Measurements from ENCODE around the gene SERTAD2.

The SERTAD2 gene

DNA sequence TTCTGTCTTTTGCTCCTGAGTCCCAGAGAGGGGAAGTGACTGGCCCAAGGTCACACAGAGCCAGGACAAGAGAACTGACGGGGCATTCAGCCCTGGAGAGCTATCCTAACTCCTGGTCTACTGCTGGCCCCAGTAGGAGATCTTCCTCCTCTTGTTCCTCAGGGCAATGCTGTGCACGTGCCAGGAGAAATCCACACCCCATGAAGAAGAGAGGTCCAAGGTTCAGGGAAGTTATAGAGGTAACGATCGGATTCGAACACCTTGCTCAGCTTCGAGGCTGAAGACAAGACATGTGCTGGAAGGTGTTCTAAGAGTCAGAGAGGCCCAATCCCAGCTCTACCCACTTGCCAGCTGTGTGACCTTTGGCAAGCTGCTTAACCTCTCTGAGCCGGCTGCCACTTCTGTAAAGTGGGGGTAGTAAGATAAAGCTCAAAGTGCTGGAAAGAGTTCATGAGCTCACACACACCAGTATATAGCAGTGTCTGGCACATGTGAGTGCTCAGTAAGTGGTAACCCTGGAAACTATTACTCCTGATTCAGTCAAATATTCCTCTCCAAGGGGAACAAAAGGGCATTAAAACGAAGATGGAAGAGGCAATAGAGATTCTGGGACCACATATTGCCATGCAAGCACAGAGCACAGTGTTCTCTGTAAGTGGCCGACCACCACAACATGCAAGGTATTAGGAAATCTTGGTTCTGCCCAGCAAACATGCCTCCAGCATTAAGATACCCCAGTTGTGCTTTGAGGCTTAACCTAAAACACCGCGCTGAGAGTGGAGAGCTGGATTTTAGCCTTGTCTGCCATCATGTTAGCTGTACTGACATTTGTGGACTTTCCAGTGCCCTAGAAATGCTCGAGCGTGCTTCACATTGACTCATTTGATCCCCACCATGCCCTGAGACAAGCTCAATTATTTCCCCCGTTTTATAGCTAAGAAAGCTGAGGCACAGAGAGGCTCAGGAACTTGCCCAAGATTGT is 25.6 kb downstream of the SERTAD2 start:
- no peak for DNase-seq (ENCODE audit: low spot score)

DNA sequence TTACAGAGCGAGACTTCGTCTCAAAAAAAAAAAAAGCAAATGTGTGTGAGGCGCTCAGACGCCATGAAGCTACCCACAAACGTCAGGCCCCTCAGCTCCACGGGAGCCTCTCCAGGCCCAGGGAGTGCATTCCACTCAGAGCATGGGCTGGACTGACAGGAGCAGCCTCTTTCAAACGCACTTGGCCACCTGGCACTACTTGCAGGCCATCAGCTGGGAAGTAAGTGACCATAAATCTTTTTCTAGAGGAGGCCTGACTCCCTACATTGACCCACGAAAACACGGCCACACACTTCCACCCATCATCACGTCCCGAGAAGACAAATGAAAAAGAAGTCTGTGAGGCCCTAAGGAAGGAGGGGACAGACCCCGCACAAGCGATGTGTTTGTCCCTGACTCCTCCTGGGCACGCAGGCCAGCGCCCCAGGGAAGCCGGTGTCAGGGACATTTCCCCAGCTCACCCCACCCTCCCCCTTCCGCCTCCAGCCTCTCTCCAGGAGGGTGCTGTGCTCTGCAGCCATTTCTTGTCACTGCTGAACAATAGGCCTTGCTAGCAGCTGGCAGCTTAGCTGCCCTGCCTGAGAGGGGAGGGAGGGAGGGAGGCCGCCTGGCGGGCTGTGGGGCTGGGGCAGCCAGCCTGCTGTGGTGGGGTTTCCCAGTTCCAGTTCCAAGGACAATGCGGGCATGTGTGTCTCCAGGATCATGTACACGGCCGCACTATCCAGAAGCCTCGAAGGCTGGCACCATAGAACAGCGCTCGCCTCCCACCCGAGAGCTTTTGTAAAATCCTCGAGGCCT is 26.6 kb downstream of the SERTAD2 start:
- no peak for DNase-seq (ENCODE audit: low spot score)

DNA sequence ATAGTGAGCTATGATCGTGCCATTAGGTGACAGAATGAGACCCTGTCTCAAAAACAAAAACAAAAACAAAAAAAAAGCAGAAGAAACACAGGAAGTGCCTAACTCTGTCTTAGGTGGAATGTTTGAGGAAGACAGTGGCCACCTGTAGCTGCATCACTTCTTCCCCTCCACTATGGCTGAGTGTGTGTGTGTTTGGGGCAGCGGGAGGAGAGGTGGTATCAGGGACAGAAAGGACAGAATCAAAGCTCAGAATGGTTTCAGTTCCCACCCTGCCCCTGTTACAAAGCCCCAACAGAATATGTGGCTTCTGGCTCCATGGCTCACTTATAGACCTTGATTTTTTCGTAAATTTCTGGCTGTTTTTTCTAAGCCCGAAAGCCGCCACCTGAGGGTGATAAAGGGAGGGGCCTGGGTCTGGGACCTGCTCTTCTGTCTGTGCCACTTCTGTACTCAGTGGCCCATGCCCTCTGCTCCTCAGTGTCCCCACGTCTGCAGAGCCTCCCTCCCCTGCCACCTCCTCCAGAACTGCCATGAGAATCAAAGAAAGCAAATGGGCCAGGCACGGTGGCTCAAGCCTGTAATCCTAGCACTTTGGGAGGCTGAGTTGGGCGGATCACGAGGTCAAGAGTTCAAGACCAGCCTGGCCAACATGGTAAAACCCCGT is 27.4 kb downstream of the SERTAD2 start:
- no peak for DNase-seq (ENCODE audit: low spot score)

DNA sequence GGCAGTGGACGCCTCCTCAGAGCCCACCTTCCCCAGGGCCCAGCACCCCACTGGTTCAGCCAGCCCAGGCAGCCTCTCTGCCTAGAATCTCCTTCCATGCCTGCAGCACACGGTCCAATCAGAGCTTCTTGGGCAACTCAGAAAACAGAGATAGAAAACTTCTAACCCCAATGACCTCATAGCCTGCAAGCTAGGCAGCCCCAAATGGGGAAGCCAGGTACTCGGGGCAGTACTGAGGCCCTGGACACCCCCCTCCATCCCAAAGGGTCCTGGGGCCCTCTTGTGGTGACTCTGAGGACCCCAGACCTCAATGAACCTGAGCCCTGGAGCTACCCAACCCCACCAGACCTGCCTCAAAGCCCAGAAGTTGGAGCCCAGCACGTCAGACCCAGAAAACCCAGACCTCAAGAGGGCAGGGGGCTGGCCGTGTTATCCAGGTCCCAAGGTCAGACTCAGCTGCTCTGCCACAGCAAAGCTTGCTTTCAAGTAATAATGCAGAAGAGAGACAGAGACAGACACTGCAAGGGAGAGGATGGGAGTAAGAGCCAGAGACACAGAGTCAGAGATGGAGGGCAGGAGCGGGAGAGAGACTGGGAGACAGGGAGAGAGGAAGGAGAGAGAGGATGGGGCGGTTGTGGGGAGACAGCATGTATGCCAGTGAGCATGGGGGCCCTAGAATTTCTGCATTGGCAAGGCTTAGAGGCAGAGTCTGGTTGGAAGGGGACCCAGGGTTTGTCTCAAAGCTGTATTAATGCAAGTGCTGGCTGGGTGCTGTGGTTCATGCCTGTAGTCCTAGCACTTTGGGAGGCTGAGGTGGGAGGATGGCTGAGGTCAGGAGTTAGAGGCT is 28.2 kb downstream of the SERTAD2 start:
- no peak for DNase-seq (ENCODE audit: low spot score)

DNA sequence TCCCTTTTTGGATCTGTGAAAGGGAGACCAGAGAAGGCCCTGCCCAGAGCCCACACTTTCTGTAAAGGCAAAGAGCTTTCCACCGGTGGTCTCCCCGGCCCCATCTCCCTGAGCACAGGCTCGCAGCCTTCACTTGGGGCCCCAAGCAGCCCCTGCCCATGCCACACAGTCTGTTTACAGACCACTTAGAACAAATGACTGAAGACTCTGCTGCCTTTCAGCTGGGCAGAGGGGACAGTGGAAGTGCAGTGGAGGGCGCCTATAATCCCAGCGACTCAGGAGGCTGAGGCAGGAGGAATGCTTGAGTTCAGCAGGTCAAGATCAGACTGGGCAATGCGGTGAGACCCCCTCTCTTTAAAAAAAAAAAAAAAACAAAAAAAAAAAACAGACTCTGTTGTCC is 28.9 kb downstream of the SERTAD2 start:
- no peak for DNase-seq (ENCODE audit: low spot score)

DNA sequence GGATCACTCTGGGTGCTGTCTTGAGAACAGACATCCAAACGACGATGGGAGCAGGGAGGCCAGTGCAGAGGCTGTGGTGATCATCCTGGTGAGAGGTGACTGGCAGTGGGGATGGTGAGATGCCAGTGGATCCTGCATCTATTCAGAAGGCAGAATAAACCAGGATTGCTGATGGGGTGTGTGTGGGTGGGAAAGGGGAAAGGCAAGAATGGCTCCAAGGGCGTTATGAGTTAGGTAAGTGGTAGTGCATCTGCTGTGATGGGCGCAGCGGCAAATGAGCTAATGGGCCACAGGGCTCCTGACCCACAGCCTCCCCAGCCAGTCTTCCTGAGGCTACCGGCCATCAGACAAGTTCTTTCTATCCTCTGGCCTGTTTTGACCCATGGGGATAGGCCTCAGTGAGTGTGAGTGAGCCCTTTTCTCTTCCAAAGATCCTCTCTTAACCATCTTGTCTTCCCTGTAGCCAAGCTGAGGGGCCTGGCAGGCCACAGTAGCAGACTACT is 29.6 kb downstream of the SERTAD2 start:
- DNase-seq (ENCODE audit: low spot score), result no peak

DNA sequence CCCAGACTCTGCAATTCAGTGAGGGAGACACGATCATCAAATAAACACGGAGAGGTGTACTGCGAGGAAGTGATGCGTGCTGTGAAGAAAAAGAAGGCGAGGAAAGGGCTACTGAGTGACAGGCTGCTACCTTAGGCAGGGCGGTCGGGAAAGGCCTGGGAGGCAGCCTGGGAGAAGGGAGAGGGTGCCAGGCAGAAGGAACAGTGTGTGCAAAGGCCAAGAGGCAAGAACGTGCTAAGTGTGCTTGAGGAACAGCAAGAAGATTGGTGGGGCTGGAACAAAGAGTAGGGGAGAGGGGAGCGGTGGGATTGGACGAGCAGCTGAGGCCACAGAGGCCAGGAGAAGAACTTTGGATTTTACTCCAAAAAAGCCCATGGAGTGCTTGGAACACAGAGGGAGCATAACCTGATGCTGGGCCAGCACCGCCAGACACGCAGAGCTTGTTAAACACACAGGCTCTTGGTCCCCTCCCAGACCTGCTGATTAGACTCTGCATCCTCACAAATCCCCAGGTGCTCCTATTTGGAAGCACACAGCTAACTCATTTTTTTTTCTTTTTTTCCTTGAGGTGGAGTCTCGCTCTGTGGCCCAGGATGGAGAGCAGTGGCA is 30.4 kb downstream of the SERTAD2 start:
- DNase-seq (ENCODE audit: low spot score), result no peak

DNA sequence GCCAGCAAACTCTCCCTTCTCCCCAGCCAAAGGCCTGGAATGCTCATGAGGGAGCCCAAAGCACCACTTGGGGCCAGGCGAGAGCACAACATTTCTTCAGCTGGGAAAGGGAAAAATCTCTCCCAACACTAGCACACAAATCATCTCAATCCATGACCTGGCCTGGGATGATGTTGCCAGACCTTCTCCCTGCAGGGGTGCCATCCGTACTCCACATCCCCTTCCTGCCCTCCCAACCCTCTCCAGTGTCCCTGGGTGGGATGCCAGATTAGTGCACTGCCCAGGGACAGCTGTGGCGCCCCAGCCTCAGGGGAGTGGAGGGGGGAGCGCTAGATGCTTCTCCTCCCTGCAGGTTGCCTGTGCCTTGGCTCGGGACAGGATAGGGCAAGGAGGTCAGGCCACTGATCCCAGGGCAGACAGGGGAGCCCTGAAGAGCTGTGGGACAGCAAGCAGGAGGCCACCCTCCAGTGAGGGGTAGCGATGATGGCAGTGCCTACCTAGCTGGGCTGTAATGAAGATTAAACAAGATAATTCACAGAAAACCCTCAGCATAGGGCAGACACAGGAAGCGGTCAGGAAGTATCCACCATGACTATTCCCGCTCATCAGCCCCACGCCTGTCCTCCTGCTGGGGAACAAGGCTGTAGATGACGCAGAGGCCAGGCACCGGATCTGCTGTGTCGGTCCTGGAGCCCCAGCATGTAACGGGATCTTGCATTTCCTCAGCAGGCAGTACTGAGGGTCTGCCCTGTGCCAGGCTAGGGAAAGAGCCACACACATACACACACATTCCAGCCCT is 31.1 kb downstream of the SERTAD2 start:
- no peak for DNase-seq (ENCODE audit: low spot score)

DNA sequence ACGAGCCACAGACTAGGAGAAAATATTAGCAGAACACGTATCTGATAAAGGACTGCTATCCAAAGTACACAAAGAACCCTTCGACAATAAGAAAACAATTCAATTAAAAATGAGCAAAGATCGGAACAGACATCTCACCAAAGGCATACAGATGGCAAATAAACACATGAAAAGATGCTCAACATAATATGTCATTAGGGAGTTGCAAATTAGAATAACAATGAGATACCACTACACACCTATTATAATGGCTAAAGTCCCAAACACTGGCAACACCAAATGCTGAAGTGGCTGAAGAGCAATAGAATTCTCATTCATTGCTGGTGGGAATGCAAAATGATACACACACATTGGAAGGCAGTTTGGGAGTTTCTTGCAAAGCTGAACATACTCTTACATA is 33.1 kb downstream of the SERTAD2 start:
- DNase-seq (ENCODE audit: low spot score), result no peak

DNA sequence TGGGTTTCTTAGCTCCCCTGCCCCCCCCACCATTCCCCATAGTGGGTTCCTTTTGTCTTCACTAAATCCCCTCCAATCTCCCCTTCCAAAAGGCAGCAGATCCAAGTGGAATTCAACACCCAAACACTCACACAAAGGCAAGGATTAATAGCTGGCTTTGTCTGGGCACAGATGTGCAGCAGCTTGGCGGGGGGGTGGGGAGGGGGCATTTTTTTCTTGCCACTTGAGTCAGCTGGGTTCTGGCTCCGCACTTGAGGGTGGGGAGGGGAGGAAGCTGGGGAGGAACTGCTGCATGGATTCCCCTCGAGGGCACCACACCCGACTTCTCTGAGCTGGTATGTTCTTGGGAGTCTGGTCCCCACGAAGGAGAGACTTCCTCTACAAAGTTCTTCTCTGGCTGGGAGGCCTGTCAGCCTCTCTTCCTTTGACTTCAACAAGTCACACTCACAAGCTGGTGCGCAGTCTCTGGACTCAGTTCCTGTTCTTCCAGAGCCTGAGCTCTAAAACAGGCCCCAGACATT is 36.0 kb downstream of the SERTAD2 start:
- DNase-seq (ENCODE audit: low spot score), result no peak

DNA sequence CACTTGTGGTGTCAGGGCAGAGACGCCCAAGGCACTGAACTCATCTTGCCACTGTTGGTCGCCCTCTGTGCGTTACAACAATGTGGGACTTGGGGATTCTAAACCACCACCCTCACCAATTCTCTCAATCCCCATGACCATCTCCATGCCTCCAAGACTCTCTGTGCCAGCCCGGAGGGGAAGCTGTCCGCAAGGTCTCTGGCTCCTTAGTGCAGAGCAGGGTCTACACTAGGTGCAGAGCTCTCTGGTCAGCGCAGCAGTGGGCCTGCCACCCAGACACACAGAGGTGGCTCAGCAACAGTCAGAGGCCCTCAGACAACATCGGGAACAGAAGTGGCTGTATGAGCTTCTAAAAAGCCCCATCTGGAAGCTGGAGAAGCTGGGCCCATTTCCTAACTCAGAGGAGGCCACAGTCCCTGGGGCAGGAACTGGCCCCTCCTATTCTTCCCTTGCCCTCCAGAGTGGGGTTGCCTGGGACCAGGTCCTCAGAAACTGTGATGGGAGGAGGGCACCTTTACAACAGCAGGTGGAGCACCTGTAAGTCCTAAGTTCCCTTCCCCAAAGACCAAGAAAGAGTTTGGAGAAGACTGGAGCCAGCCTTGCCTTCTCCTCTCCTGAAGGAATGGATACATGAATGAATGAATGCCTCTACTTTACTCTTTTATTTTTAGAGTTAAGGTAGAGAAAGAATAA is 37.7 kb downstream of the SERTAD2 start:
- DNase-seq (ENCODE audit: low spot score), result no peak

DNA sequence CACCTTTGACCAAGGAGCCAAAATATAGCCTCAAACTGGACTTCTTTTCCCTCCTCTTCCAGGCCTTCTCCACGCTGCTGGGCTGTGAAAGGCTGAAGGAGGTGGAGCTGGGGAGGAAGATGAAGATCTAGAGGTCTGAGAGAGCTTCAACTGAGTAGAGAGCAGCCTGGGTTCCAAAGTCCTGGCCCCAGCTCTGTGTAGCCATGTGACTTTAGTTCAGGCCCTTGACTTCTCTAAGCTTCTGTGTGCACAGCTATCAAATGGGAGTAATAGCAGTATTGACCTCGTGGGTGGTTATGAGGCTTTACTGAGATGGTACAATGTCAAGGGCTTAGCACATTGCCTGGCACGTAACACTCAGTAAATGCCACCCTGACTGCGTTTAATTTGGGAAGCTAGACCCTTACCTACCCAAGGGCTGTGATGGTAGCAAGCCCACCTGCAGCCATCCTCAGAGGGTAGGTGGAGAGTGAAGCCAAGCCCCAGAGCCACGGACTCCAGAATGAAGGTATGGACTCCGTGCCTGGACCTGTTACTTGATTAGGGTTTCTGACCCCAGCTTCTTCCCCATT is 38.4 kb downstream of the SERTAD2 start:
- DNase-seq (ENCODE audit: low spot score), result no peak

DNA sequence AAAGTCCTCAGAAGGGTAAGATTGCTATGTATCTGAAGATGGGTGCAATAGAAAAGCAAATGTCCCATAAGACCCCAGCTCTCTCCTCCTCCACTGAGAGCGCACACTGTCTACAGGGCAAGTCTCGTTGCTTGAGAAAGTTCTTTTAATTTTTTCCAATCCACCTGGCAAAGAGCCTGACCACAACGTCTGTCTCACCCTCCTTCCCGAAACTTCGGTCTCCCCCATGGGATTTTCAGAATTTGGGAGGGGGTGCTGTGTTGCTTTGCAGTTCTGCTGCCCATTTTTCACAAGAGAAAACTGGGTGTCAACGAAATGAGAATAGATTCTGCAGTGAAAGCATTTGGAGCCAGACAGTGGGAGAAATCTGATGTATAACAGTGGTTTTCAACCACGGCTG is 40.4 kb downstream of the SERTAD2 start:
- no peak for DNase-seq (ENCODE audit: low spot score)

DNA sequence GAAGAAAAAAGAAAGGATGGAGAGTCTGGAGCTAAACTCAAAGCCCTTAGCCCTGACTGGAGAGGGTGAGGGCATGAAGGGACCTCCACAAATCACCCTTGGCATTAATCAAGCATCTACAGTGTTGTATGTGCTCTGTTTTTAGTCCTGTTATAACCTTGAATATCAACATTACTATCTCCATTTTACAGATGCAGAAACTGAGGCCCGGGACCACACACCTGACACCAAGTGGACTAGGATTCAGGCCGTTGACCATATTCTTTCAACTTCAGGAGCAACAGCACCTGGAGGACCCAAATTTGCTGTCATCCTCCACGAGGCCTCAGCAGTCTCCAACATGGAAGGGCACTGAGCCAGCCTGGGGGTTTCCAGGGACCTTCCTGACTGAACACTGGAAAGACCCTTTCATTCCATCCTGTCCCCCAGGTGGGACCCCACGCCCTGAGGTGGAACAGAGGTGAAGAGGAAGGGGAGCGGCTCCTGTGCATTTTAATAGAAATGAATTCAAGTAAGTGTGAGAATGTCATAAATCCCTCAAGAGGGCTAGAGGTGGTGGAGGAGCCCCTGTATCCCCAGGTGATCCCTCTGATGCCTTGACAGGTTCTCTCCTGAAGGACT is 41.0 kb downstream of the SERTAD2 start:
- DNase-seq (ENCODE audit: low spot score), result no peak

DNA sequence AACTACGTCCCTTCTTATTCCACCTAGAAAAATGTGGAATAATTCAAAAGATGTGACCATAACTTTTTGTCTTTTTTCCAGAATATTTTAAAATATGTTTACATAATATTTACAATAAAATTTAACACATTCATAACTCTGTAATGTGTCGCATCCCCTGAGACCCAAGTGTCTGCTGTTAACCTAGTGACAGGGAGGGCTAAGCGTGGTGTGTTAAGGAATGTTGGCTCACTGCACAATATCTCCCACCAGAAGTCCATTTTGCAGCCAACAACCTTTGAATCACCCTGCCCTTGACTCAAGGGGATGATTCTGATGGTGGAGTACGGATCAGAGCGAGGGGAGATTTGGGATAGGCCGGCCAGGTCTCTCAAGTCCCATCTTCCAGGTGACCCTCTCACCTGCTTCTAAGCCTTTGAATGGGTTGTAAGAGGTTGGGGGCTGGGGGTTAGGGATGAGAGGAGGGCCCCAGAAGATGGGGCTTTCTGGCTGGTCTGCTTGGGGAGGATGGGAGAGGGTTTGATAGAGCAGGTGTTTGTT is 43.3 kb downstream of the SERTAD2 start:
- no peak for DNase-seq (ENCODE audit: low spot score)

DNA sequence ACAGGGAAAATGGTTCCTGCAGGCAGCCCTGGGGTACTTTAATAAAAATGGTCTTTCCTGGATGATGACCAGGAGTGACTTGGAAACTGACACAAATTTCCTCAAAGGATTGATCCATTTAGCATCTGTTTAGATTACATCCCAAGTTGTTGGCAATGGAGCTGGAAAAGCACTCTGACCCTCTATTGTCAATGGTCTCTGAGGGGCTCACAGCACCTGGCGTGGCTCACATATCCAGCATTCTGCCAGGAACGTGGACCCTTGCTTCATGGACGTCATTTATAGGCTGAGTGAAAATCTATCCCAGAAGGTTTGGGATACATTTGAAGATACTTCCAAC is 43.8 kb downstream of the SERTAD2 start:
- DNase-seq (ENCODE audit: low spot score), result no peak

DNA sequence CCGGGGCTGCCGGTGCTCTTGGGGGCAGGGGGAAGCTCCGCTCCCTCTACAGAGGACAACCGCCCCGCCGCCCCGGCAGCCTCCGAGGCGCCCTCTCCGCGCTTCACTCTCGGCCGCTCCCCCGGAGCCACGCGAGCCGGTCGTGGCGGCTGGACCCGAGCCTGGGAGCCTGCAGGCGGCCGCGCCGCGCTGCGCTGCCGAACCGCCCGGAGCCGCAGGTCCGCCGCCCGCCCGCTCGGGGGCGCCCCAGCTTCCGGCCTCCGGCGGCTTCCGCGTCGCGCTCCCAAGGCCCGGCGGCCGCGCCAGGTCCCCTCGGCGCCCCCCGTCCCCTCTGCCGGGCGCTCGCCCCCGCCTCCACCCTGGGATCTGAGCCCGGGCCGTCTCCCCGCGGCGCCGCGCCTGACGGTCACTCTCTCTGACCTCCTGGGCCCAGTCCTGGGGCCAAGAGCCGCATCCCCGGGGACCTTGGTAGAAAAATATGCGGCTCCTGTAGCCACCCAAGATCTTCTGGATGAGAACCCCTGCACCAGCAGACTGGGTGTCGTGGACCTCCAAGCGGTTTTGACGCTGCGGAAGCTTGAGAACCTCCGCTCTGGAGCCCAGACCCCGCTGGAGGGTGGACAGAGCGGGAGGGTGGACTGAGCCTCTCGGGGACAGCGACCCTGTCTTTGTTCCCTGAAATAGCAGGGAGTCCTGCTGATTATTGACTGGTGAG is 44.3 kb downstream of the SERTAD2 start:
- DNase-seq (ENCODE audit: low spot score), result peak; percentile 54

DNA sequence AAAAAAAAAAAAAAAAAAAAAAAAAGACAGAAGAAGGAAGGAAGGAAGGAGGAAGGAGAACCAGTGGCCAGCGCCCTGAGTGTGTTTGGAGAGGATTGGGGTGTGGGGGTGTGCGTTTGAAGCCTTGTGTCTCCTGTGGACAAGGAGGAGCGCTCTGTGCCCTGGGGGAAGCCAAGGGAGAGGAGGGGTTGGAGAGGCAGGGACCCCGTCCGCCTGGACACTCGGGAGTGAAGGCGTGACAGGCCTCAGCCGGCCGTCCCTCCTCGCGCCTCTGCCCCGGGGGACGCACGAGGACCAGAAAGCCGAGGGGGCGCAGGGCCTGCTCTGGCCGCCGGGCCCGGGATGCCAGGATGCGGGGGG is 44.9 kb downstream of the SERTAD2 start:
- DNase-seq (ENCODE audit: low spot score), result no peak
